PC-9 (cell line): ENCODE data around the gene RAB26. TPM values are rescaled to one million over a fixed set of nuclear protein-coding genes. Genes with fewer than 3 reads are reported as not detected.
"Not testable (repeated sequence)": the region's sequence is repeated elsewhere in the genome, so short reads cannot be mapped to it uniquely, and the experiment has no call there.

Experiments
- BruUV-seq: library from RNA; stranded (reverse); fragments of 400-500 nt; replicated peaks from 2 replicates; lab custom pipeline; 2021; lab: Mats Ljungman, UMichigan
- CTCF ChIA-PET: fragments of 300-600 bp; sonication (Branson Sonifier 250); formaldehyde crosslinking; loops from one replicate; lab custom pipeline; 2022; ENCODE audit warnings: antibody characterized with exemption; lab: Charles Lee
- POLR2A ChIA-PET: fragments of 300-600 bp; sonication (Branson Sonifier 250); formaldehyde crosslinking; loops from one replicate; lab custom pipeline; 2022; ENCODE audit warnings: antibody characterized with exemption; ENCODE audit not compliant: unreplicated experiment; lab: Charles Lee
- DNase-seq, 2 experiments: peaks; one replicate each; pipeline versions ENCODE4 v3.0.0 to v3.0.0-alpha.2; 2015 to 2022; ENCODE audit warnings: mixed read lengths in 1 of 2
- H2AFZ ChIP-seq: fragments of 200-600 bp; sonication (generic); 2 replicates; pipeline ENCODE4 v1.8.1; 2017; ENCODE audit warnings: antibody characterized with exemption
- H3F3A ChIP-seq: fragments of 200-600 bp; sonication (generic); 2 replicates; pipeline ENCODE4 v1.8.1; 2017; ENCODE audit warnings: antibody characterized with exemption, mild to moderate bottlenecking, low read depth; ENCODE audit not compliant: insufficient read depth
- H3K27ac ChIP-seq: fragments of 200-600 bp; sonication (generic); 2 replicates; pipeline ENCODE4 v1.6.1; 2016; ENCODE audit warnings: mixed run types
- H3K27me3 ChIP-seq: fragments of 200-600 bp; sonication (generic); 2 replicates; pipeline ENCODE4 v1.6.1; 2016; ENCODE audit warnings: low read depth, mixed run types; ENCODE audit not compliant: insufficient read depth
- H3K36me3 ChIP-seq: fragments of 200-600 bp; sonication (generic); 2 replicates; pipeline ENCODE4 v1.6.1; 2016; ENCODE audit warnings: low read depth, mixed run types
- H3K4me1 ChIP-seq: fragments of 200-600 bp; sonication (generic); replicated peaks from 2 replicates; pipeline ENCODE4 v1.6.1; 2016; ENCODE audit warnings: mixed run types; ENCODE audit not compliant: insufficient read depth
- H3K4me2 ChIP-seq: fragments of 200-600 bp; sonication (generic); 2 replicates; pipeline ENCODE4 v1.6.1; 2017; ENCODE audit warnings: mixed run types
- H3K4me3 ChIP-seq: fragments of 200-600 bp; sonication (generic); 2 replicates; pipeline ENCODE4 v1.6.1; 2016; ENCODE audit warnings: mixed run types
- H3K79me2 ChIP-seq: fragments of 200-600 bp; sonication (generic); 2 replicates; pipeline ENCODE4 v1.6.1; 2017; ENCODE audit warnings: low read depth, mixed run types
- H3K9me2 ChIP-seq: fragments of 200-600 bp; sonication (generic); 2 replicates; pipeline ENCODE4 v1.8.1; 2017; ENCODE audit warnings: mild to moderate bottlenecking; ENCODE audit not compliant: insufficient read depth
- H3K9me3 ChIP-seq: fragments of 200-600 bp; sonication (generic); 2 replicates; pipeline ENCODE4 v1.8.1; 2016; ENCODE audit warnings: low read depth; ENCODE audit not compliant: insufficient read depth
- H4K20me1 ChIP-seq: fragments of 200-600 bp; sonication (generic); 2 replicates; pipeline ENCODE4 v1.8.1; 2017; ENCODE audit not compliant: insufficient read depth
- intact Hi-C: fragments of 100-400 bp; cut with micrococcal nuclease; formaldehyde crosslinking; loops from one replicate; pipeline ENCODE4 v1.10.0; 2022; ENCODE audit not compliant: unreplicated experiment
- total RNA-seq: library from RNA; stranded (reverse); gene quantifications from 2 replicates; pipeline ENCODE4 v1.2.3, GENCODE V29; 2021

Gene RAB26
- total RNA-seq, 1 experiment from 2014 or later: 31.3 TPM

DNA sequence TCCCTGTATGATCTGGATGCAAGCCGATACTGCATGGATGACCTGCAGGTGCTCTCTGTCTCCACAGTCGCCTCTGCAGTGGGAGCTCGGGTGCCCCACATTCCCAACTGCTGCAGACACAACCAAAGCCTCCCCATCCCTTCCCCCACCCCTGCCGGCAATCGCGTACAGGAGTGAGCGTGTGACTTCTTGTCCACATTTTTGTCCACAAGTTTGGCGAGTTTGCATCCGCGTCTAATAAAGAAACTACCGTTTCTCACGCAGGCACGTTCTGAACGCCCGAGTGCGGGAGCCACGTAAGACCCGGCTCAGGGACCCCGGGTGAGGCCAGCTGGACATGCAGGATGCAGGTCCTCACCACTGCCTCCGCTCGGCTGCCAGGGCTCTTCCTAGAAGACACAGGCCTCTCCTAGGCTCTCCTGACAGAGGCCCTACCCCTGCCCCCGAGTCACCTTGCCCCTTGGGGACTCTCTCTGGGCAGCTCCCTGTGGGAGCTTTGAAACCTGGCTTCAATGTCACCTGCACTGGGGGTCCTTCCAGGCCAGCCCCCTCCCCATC lies 18.5 kb upstream of the RAB26 start:
- H3K27ac ChIP-seq, BruUV-seq, POLR2A ChIA-PET: not testable (repeated sequence)

DNA sequence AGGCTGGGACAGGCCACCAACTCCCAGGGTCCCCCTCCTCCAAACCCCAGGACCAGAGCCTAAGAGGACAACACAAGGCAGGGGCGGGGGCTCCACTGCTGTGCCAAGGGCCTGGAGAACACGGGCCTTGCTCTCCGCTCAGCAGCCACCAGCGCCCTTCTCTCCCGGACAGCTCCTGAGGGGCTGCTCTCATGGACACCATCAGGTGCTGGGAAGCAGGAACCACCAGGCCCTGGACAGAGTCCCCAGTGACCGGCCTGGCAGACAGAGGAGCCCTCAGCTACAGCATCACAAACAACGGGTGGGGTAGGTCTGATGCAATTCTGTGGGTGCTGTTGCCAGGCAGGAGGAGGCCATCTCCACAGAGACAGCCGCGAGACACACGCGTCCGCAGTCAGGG lies 14.6 kb upstream of the RAB26 start:
- intact Hi-C loops, H3K36me3 ChIP-seq, H3K9me3 ChIP-seq, DNase-seq, H3K79me2 ChIP-seq, CTCF ChIA-PET, H3K4me1 ChIP-seq, H4K20me1 ChIP-seq, H3K4me2 ChIP-seq, H3K4me3 ChIP-seq, H3F3A ChIP-seq, H3K27ac ChIP-seq, POLR2A ChIA-PET, H2AFZ ChIP-seq, H3K9me2 ChIP-seq, H3K27me3 ChIP-seq: not testable (repeated sequence)
- TSS peak; percentile 31 for BruUV-seq

More for the DNA sequence above, 18.5 kb upstream of the RAB26 start:
- DNase-seq, H3F3A ChIP-seq, H3K4me2 ChIP-seq, H3K9me2 ChIP-seq, H3K4me3 ChIP-seq, CTCF ChIA-PET, H3K27me3 ChIP-seq, intact Hi-C loops, H4K20me1 ChIP-seq, H3K79me2 ChIP-seq, H3K36me3 ChIP-seq, H3K9me3 ChIP-seq, H3K4me1 ChIP-seq, H2AFZ ChIP-seq: not testable (repeated sequence)

DNA sequence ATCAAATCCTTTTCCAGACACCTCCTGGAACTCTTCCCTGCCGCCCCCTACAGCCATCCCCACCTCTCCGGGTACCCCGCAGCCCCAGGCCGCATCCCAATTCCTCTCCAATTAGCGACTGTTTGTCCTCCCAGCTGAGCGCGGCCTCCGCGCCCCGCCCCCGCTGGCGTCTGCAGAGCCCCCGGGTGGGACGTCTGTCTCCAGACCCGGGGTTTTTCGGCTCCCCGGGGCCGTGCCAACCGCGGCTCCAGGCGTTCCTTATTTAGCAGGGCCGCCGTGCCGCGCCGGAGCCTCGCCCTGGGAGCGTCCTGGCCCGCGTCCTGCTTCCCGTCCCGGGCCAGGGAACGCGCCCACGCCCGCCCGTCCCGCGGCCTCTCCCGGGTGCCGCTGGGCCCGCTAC lies 13.4 kb upstream of the RAB26 start:
- H3F3A ChIP-seq, H3K4me1 ChIP-seq, H2AFZ ChIP-seq, POLR2A ChIA-PET, intact Hi-C loops, H3K27me3 ChIP-seq, BruUV-seq, H3K27ac ChIP-seq, CTCF ChIA-PET, H4K20me1 ChIP-seq, DNase-seq, H3K79me2 ChIP-seq, H3K36me3 ChIP-seq, H3K9me2 ChIP-seq, H3K9me3 ChIP-seq: not testable (repeated sequence)
- Histone ChIP-seq H3K4me3 (peak overlapping the region; percentile 61; the same call in 1 of the 2 replicates), H3K4me2 (peak overlapping the region; percentile 61)

DNA sequence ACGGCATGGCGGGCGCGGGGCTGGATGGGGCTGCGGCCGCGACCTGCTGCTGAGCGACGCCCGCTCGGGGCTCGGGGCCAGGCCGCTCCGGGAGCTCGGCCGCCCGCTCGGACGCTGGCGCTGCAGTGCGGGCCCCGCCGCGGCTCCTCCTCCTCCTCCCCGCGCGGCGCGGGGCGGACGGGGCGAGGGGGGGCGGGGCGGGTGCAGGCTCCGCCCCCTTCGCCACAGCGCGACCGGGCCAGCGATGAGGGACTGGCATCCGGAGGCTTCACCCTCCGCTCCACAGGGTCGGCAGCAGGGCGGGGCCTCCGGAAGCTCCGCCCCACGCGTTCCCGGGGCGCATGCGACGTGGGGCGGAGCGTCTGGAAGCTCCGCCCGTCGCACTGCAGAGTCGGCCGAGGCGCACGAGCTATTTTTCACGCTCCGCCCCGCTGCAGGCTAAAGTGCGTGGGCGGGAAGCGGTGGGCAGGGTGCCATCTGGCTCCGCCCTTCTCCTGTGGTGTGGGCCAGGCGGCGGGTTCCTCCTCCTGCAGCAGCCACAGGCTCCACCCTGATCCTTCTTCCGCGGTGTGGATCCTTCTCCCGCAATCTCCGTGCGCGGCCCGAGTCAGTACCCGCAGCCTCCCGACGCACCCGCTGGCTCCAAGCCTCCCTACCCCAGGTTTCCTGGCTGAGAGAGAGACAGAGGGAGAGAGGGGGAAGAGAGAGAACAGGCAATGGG lies 12.5 kb upstream of the RAB26 start, which contains the start of gene PKD1:
Gene PKD1 (minus strand): TSS at position 129 of the 721 bp plus-strand sequence. CDS start 209 bp downstream, outside the sequence.
- DNase-seq: peak; percentile 72 to 99
- H3K9me3 ChIP-seq, H3K27ac ChIP-seq, H3K4me1 ChIP-seq, H3K79me2 ChIP-seq, intact Hi-C loops, H3F3A ChIP-seq, H3K27me3 ChIP-seq, BruUV-seq, H3K36me3 ChIP-seq, H3K9me2 ChIP-seq, H4K20me1 ChIP-seq, H2AFZ ChIP-seq: not testable (repeated sequence)
- ChIA-PET POLR2A (interaction anchor here (0.6 kb wide), 1 partner anchor 19 kb away, joined by 11 read pairs; the partner anchor contains the start of gene TRAF7), CTCF (interaction anchor here (0.7 to 1.2 kb wide), 2 partner anchors 10 to 115 kb away, joined by 3 to 4 read pairs; partner anchors contain the start of gene ECI1)
- peak within 1 kb of the TSS; percentile 61; the same call in 1 of the 2 replicates for H3K4me3 ChIP-seq
- H3K4me2 ChIP-seq: peak within 1 kb of the TSS; percentile 67
